ENCODE measurements around the gene ZNF33A.
"Not testable (repeated sequence)": the region's sequence is repeated elsewhere in the genome, so short reads cannot be mapped to it uniquely, and the experiment has no call there.

Gene ZNF33A

DNA sequence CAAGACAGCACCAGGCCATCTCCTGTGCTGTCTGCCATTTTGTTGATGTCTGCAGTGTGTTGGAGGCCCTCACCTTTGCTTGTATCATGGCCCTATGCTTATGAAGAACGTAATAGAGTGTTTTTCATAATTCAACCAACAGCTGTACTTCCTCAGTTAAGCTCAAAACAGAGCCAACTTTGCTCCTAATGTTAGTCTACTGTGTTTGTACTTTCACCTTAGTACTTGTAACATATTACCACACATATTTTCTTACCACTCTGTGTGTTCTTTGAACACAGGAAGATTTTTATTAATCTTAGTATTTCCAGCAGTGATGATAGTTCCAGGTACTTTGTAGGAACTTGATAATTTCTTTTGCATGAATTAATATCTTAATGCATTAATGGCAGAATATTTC is 5.9 kb downstream of the ZNF33A start:
- Histone ChIP-seq H3K36me3 (ENCODE audit: control insufficient read depth, low read length) (peaks cover 92% of the 10 kb centered on the region), H3K27ac (ENCODE audit: low read depth, low read length) (no peak overlapping the region), H3K9me2 (replicated peaks; ENCODE audit: control insufficient read depth, low read length) (no peaks in the 10 kb centered on the region), H3K9me3 (ENCODE audit: control insufficient read depth, insufficient read depth, low read length) (no peaks in the 10 kb centered on the region; the same call in 1 of the 2 replicates), H3F3A (ENCODE audit: control insufficient read depth, insufficient read depth) (no peaks in the 10 kb centered on the region), H4K20me1 (ENCODE audit: control insufficient read depth, insufficient read depth, low read depth, low read length) (no peaks in the 10 kb centered on the region), H3K79me2 (ENCODE audit: control insufficient read depth, low read length) (peaks cover 47% of the 10 kb centered on the region), H3K4me3 (ENCODE audit: low read length) (no peak overlapping the region), H3K27me3 (ENCODE audit: control insufficient read depth, low read length) (no peaks in the 10 kb centered on the region), H3K4me2 (ENCODE audit: low read length) (no peak overlapping the region), H3K4me1 (ENCODE audit: control insufficient read depth, low read length) (peaks cover 9% of the 10 kb centered on the region)
- TF ChIP-seq, protein P1, sequence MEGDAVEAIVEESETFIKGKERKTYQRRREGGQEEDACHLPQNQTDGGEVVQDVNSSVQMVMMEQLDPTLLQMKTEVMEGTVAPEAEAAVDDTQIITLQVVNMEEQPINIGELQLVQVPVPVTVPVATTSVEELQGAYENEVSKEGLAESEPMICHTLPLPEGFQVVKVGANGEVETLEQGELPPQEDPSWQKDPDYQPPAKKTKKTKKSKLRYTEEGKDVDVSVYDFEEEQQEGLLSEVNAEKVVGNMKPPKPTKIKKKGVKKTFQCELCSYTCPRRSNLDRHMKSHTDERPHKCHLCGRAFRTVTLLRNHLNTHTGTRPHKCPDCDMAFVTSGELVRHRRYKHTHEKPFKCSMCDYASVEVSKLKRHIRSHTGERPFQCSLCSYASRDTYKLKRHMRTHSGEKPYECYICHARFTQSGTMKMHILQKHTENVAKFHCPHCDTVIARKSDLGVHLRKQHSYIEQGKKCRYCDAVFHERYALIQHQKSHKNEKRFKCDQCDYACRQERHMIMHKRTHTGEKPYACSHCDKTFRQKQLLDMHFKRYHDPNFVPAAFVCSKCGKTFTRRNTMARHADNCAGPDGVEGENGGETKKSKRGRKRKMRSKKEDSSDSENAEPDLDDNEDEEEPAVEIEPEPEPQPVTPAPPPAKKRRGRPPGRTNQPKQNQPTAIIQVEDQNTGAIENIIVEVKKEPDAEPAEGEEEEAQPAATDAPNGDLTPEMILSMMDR (IDR thresholded peaks at IDR 0.05; ENCODE audit: low read depth, low read length, poor library complexity, severe bottlenecking), result no peak
- no peak for TF ChIP-seq EZH2phosphoT487 (IDR thresholded peaks at IDR 0.05; ENCODE audit: borderline replicate concordance, low read length)

DNA sequence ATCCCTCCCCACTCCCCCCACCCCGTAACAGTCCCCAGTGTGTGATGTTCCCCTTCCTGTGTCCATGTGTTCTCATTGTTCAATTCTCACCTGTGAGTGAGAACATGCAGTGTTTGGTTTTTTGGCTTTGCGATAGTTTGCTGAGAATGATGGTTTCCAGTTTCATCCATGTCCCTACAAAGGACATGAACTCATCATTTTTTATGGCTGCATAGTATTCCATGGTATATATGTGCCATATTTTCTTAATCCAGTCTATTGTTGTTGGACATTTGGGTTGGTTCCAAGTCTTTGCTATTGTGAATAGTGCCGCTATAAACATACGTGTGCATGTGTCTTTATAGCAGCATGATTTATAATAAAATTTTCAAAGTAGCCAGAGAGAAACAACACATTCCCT is 8.6 kb downstream of the ZNF33A start:
- H3K27ac ChIP-seq (ENCODE audit: low read depth, low read length); H4K20me1 ChIP-seq (ENCODE audit: control insufficient read depth, insufficient read depth, low read depth, low read length); H3F3A ChIP-seq (ENCODE audit: control insufficient read depth, insufficient read depth); H3K9me3 ChIP-seq (ENCODE audit: control insufficient read depth, insufficient read depth, low read length); H3K4me2 ChIP-seq (ENCODE audit: low read length); H3K27me3 ChIP-seq (ENCODE audit: control insufficient read depth, low read length); H3K4me3 ChIP-seq (ENCODE audit: low read length); H3K9me2 ChIP-seq (replicated peaks; ENCODE audit: control insufficient read depth, low read length); H3K4me1 ChIP-seq (ENCODE audit: control insufficient read depth, low read length): not testable (repeated sequence)
- peaks cover 19% of the 10 kb centered on the region for H3K79me2 ChIP-seq (ENCODE audit: control insufficient read depth, low read length)
- peaks cover 94% of the 10 kb centered on the region for H3K36me3 ChIP-seq (ENCODE audit: control insufficient read depth, low read length)

DNA sequence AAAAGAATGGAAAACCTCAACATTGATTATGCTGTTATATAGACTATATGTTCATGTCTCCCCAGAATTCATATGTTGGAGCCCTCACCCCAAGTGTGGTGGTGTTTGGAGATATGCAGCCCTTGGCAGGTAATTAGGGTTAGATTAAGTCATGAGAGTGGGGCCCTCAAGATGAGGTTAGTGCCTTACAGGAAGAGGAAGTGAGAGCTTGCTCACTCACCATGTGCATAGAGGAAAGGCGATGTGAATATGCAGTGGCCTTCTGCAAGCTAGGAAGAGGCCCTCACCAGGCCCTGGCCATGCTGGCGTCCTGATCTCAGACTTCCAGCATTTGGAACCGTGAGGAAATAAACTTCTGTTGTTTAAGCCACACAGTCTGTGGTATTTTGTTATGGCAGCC is 14.8 kb downstream of the ZNF33A start:
- H3K4me2 ChIP-seq (ENCODE audit: low read length), result peak overlapping the region; percentile 24; the same call in 1 of the 2 replicates
- H3K9me3 ChIP-seq (ENCODE audit: control insufficient read depth, insufficient read depth, low read length), result no peaks in the 10 kb centered on the region
- H4K20me1 ChIP-seq (ENCODE audit: control insufficient read depth, insufficient read depth, low read depth, low read length), result no peaks in the 10 kb centered on the region
- no peak overlapping the region for H3K4me3 ChIP-seq (ENCODE audit: low read length)
- H3K27ac ChIP-seq (ENCODE audit: low read depth, low read length), result peak overlapping the region; percentile 2
- peaks cover 94% of the 10 kb centered on the region for H3K36me3 ChIP-seq (ENCODE audit: control insufficient read depth, low read length)
- TF ChIP-seq, protein P1 (IDR thresholded peaks at IDR 0.05; ENCODE audit: low read depth, low read length, poor library complexity, severe bottlenecking), result no peak
- TF ChIP-seq EZH2phosphoT487 (IDR thresholded peaks at IDR 0.05; ENCODE audit: borderline replicate concordance, low read length), result no peak
- peaks cover 14% of the 10 kb centered on the region; the same call in 1 of the 2 replicates for H3K79me2 ChIP-seq (ENCODE audit: control insufficient read depth, low read length)
- peaks cover 5% of the 10 kb centered on the region; the same call in 1 of the 2 replicates for H3F3A ChIP-seq (ENCODE audit: control insufficient read depth, insufficient read depth)
- no peaks in the 10 kb centered on the region for H3K27me3 ChIP-seq (ENCODE audit: control insufficient read depth, low read length)
- H3K4me1 ChIP-seq (ENCODE audit: control insufficient read depth, low read length), result peaks cover 18% of the 10 kb centered on the region
- no peaks in the 10 kb centered on the region for H3K9me2 ChIP-seq (replicated peaks; ENCODE audit: control insufficient read depth, low read length)

DNA sequence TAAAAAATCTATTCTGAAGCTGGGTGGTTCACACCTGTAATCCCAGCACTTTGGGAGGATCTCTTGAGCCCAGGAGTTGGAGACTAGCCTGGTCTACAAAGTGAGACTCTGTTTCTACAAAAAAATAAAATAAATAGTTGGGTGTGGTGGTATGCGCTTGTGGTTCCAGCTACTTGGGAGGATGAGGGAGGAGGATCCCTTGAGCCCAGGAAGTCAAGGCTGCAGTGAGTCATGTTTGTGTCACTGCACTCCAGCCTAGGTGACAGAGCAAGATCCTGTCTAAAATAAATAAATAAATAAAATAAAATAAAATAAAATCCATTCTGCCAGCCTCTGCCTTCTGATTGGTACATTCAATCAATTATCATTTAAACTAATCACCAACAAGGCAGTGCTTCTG is 17.5 kb downstream of the ZNF33A start:
- Histone ChIP-seq H3K9me2 (replicated peaks; ENCODE audit: control insufficient read depth, low read length) (no peaks in the 10 kb centered on the region), H3K4me1 (ENCODE audit: control insufficient read depth, low read length) (peaks cover 18% of the 10 kb centered on the region), H3K79me2 (ENCODE audit: control insufficient read depth, low read length) (peaks cover 14% of the 10 kb centered on the region; the same call in 1 of the 2 replicates), H3K4me3 (ENCODE audit: low read length) (no peak overlapping the region), H3F3A (ENCODE audit: control insufficient read depth, insufficient read depth) (peaks cover 5% of the 10 kb centered on the region; the same call in 1 of the 2 replicates), H4K20me1 (ENCODE audit: control insufficient read depth, insufficient read depth, low read depth, low read length) (no peaks in the 10 kb centered on the region), H3K27me3 (ENCODE audit: control insufficient read depth, low read length) (no peaks in the 10 kb centered on the region), H3K4me2 (ENCODE audit: low read length) (no peak overlapping the region), H3K27ac (ENCODE audit: low read depth, low read length) (no peak overlapping the region), H3K36me3 (ENCODE audit: control insufficient read depth, low read length) (peaks cover 88% of the 10 kb centered on the region), H3K9me3 (ENCODE audit: control insufficient read depth, insufficient read depth, low read length) (no peaks in the 10 kb centered on the region)
- no peak for TF ChIP-seq EZH2phosphoT487 (IDR thresholded peaks at IDR 0.05; ENCODE audit: borderline replicate concordance, low read length)
- TF ChIP-seq, protein P1 (IDR thresholded peaks at IDR 0.05; ENCODE audit: low read depth, low read length, poor library complexity, severe bottlenecking), result no peak

Data from DOHH2 (cell line).